ENCODE results near the gene OR51V1.
"Not testable (repeated sequence)": the region's sequence is repeated elsewhere in the genome, so short reads cannot be mapped to it uniquely, and the experiment has no call there.

Gene OR51V1

GRCh38 chr11:5200582-5200981 lies at the start of gene OR51V1:
Gene OR51V1 (minus strand): TSS chr11:5200682. CDS start chr11:5200682, 0 bp downstream.
- no peak for DNase-seq

GRCh38 chr11:5249807-5250396 lies 49.4 kb upstream of the OR51V1 start, which contains the start of gene HBG1:
Gene HBG1 (minus strand): TSS chr11:5249857. CDS start chr11:5249804, 53 bp downstream.
- DNase-seq = not testable (repeated sequence)

GRCh38 chr11:5248498-5248897 lies 48.0 kb upstream of the OR51V1 start:
- not testable (repeated sequence) for DNase-seq

- DNase-seq = no peak
These were observed 47.1 kb upstream of the OR51V1 start for GRCh38 chr11:5247472-5248192.

GRCh38 chr11:5246772-5247471 lies 46.4 kb upstream of the OR51V1 start:
- no peak for DNase-seq

GRCh38 chr11:5245155-5245554 lies 44.7 kb upstream of the OR51V1 start:
- no peak for DNase-seq

GRCh38 chr11:5243816-5244180 lies 43.3 kb upstream of the OR51V1 start:
- no peak for DNase-seq

- DNase-seq = no peak
These were observed 42.7 kb upstream of the OR51V1 start for GRCh38 chr11:5242933-5243815.

- no peak for DNase-seq
These were observed 41.7 kb upstream of the OR51V1 start for GRCh38 chr11:5242208-5242607.

- no peak for DNase-seq
These were observed 41.0 kb upstream of the OR51V1 start for GRCh38 chr11:5241458-5241857.

GRCh38 chr11:5240458-5240857 lies 40.0 kb upstream of the OR51V1 start:
- DNase-seq = no peak

GRCh38 chr11:5240056-5240455 lies 39.6 kb upstream of the OR51V1 start:
- DNase-seq = no peak

GRCh38 chr11:5239046-5239445 lies 38.6 kb upstream of the OR51V1 start:
- DNase-seq = no peak

- DNase-seq = no peak
These were observed 38.0 kb upstream of the OR51V1 start for GRCh38 chr11:5238486-5238885.

GRCh38 chr11:5237420-5237819 lies 36.9 kb upstream of the OR51V1 start:
- no peak for DNase-seq

- DNase-seq = no peak
These were observed 35.0 kb upstream of the OR51V1 start for GRCh38 chr11:5235364-5236095.

- no peak for DNase-seq
These were observed 33.9 kb upstream of the OR51V1 start, which contains the start of gene HBD for GRCh38 chr11:5234381-5234834. Gene HBD (minus strand): TSS chr11:5234483. CDS start chr11:5234433, 50 bp downstream.

GRCh38 chr11:5233307-5233706 lies 32.8 kb upstream of the OR51V1 start:
- no peak for DNase-seq

GRCh38 chr11:5232821-5233220 lies 32.3 kb upstream of the OR51V1 start:
- DNase-seq = no peak

- no peak for DNase-seq
These were observed 31.7 kb upstream of the OR51V1 start for GRCh38 chr11:5232176-5232575.

- no peak for DNase-seq
These were observed 30.6 kb upstream of the OR51V1 start for GRCh38 chr11:5231111-5231510.

GRCh38 chr11:5230266-5230665 lies 29.8 kb upstream of the OR51V1 start:
- DNase-seq = no peak
